Measurements from ENCODE around the gene CYTH4. TPM values are rescaled to one million over a fixed set of nuclear protein-coding genes. Genes with fewer than 3 reads are reported as not detected.

CYTH4 gene
- total RNA-seq, 4 donors from 2014 or later = 1.9 to 10.3 (median 3.4) TPM

- TF ChIP-seq POLR2A (IDR thresholded peaks at IDR 0.05) = no peak
- TF ChIP-seq CTCF (IDR thresholded peaks at IDR 0.05) = no peak
- no peak overlapping the region for H3K27ac ChIP-seq
- no peaks in the 10 kb centered on the region for H3K9me3 ChIP-seq
- peaks cover 0 to 40% (median 0%) of the 10 kb centered on the region in 4 donors for H3K27me3 ChIP-seq
- DNase-seq = no peak
- no peak overlapping the region for H3K4me3 ChIP-seq
- intact Hi-C loops (cut with DNase I) = no loop called here
- 46 to 79% methylated on average over 2 of the region's 3 CpGs for WGBS, 2 donors
- no peaks in the 10 kb centered on the region for H3K4me1 ChIP-seq
- H3K36me3 ChIP-seq = no peaks in the 10 kb centered on the region
Observed at GRCh38 chr22:37293172-37293571, 10.9 kb downstream of the CYTH4 start.

GRCh38 chr22:37294747-37295146 lies 12.4 kb downstream of the CYTH4 start:
- no peak for TF ChIP-seq POLR2A (IDR thresholded peaks at IDR 0.05)
- Histone ChIP-seq H3K27me3 (peaks cover 0 to 36% (median 0%) of the 10 kb centered on the region in 4 donors), H3K9me3 (no peaks in the 10 kb centered on the region), H3K27ac (no peak overlapping the region), H3K4me3 (no peak overlapping the region), H3K36me3 (no peaks in the 10 kb centered on the region), H3K4me1 (no peaks in the 10 kb centered on the region)
- 10 to 81% methylated on average over 2 to 7 of the region's 9 CpGs for WGBS, 2 donors
- intact Hi-C loops (cut with DNase I) = no loop called here
- no peak for DNase-seq

- WGBS, 2 donors = 26 to 76% methylated on average over 10 to 14 of the region's 18 CpGs
- peaks cover 0 to 42% (median 0%) of the 10 kb centered on the region in 4 donors for H3K27me3 ChIP-seq
- DNase-seq = no peak
Observed at GRCh38 chr22:37295213-37295886, 13.0 kb downstream of the CYTH4 start.

GRCh38 chr22:37295946-37296345 lies 13.6 kb downstream of the CYTH4 start:
- WGBS, 2 donors = 88% methylated on average over 6 of the region's 11 CpGs; no CpG with 5 or more reads in 1 of the 2 donors
- peaks cover 0 to 48% (median 0%) of the 10 kb centered on the region in 4 donors for H3K27me3 ChIP-seq
- intact Hi-C loops (cut with DNase I) = no loop called here
- TF ChIP-seq CTCF (IDR thresholded peaks at IDR 0.05) = no peak
- no peak for TF ChIP-seq POLR2A (IDR thresholded peaks at IDR 0.05)
- H3K27ac ChIP-seq = no peak overlapping the region
- no peak for DNase-seq
- no peaks in the 10 kb centered on the region for H3K9me3 ChIP-seq
- H3K4me3 ChIP-seq = no peak overlapping the region
- peaks cover 0 to 10% (median 0%) of the 10 kb centered on the region in 3 donors for H3K4me1 ChIP-seq
- no peaks in the 10 kb centered on the region for H3K36me3 ChIP-seq

More at GRCh38 chr22:37295213-37295886, 13.0 kb downstream of the CYTH4 start:
- Histone ChIP-seq H3K36me3 (no peaks in the 10 kb centered on the region), H3K9me3 (no peaks in the 10 kb centered on the region), H3K4me3 (no peak overlapping the region), H3K4me1 (peaks cover 0 to 4% (median 0%) of the 10 kb centered on the region in 3 donors), H3K27ac (no peak overlapping the region)
- TF ChIP-seq CTCF (IDR thresholded peaks at IDR 0.05) (no peak), POLR2A (IDR thresholded peaks at IDR 0.05) (no peak)
- intact Hi-C loops (cut with DNase I) = no loop called here

- H3K27ac ChIP-seq = no peak overlapping the region
- H3K36me3 ChIP-seq = no peaks in the 10 kb centered on the region
- peaks cover 0 to 23% (median 0%) of the 10 kb centered on the region in 3 donors for H3K4me1 ChIP-seq
- no peak for DNase-seq
- H3K27me3 ChIP-seq = peaks cover 0 to 40% (median 0%) of the 10 kb centered on the region in 4 donors
- H3K9me3 ChIP-seq = no peaks in the 10 kb centered on the region
- H3K4me3 ChIP-seq = no peak overlapping the region
- intact Hi-C loops (cut with DNase I) = no loop called here
- TF ChIP-seq CTCF (IDR thresholded peaks at IDR 0.05) (no peak), POLR2A (IDR thresholded peaks at IDR 0.05) (no peak)
- WGBS, 2 donors = 72 to 73% methylated on average over 6 to 10 of the region's 17 CpGs
Observed at GRCh38 chr22:37298748-37299495, 16.6 kb downstream of the CYTH4 start.
